K562 (cell line): Measurements from ENCODE around the gene FLT1. TPM values are rescaled to one million over a fixed set of nuclear protein-coding genes. Genes with fewer than 3 reads are reported as not detected.

ENCODE experiments used
- ATAC-seq: fragments of 200-7000 bp; cut with Tn5 transposase; 3 replicates; pipeline ENCODE4 v1.9.1; 2020; ENCODE audit warnings: moderate library complexity
- BruUV-seq: library from RNA; stranded (reverse); fragments of 400-500 nt; replicated peaks from 2 replicates; lab custom pipeline; 2021; lab: Mats Ljungman, UMichigan
- CTCF ChIA-PET: fragments of 300-600 bp; formaldehyde crosslinking; extraction: SDS; loops from one replicate; lab custom pipeline; 2021; ENCODE audit warnings: low intra/inter-chr PET ratio; lab: Yijun Ruan, JAX
- POLR2A ChIA-PET: fragments of 300-600, 350-650 bp; sonication (Branson Sonifier 250); formaldehyde crosslinking; extraction: SDS; loops from one replicate; lab custom pipeline; 2021; ENCODE audit warnings: antibody characterized with exemption, inconsistent platforms; lab: Yijun Ruan, JAX
- DNase-seq, 4 experiments: peaks; one replicate each; pipeline versions ENCODE4 v3.0.0 to v3.0.0-alpha.2; 2011 to 2018; ENCODE audit warnings: low spot score in 3 of 4, mixed read lengths in 3 of 4; ENCODE audit errors: extremely low read depth in 1 of 4
- FAIRE-seq: peaks from 2 replicates; lab custom pipeline; 2011; peaks lifted over from hg19 to GRCh38; lab: Jason Lieb, UNC
- H2AFZ ChIP-seq: 2 replicates; pipeline ENCODE4 v1.6.0; 2011; ENCODE audit warnings: low read depth, low read length, control low read depth, inconsistent platforms
- H3K27ac ChIP-seq: fragments of 200-600 bp; 3 replicates; pipeline ENCODE4 v1.8.0; 2011; ENCODE audit warnings: low read depth, mild to moderate bottlenecking, control low read depth, inconsistent platforms, low read length, moderate library complexity, mixed read lengths; ENCODE audit errors: extremely low read depth
- H3K27me3 ChIP-seq, 2 experiments: fragments of 300-600 bp in 1 of 2; 2 replicates in 1 of 2; 3 replicates in 1 of 2; pipeline versions ENCODE4 v1.6.0 to v1.8.0; 2011; ENCODE audit warnings: inconsistent platforms in 2 of 2, low read length in 2 of 2, mild to moderate bottlenecking in 1 of 2, mixed read lengths in 1 of 2, moderate library complexity in 1 of 2; ENCODE audit not compliant: control insufficient read depth in 2 of 2, insufficient read depth in 2 of 2
- H3K36me3 ChIP-seq: fragments of 300-600 bp; 3 replicates; pipeline ENCODE4 v1.8.0; 2011; ENCODE audit warnings: mild to moderate bottlenecking, low read length, inconsistent platforms; ENCODE audit not compliant: control insufficient read depth, insufficient read depth
- H3K4me1 ChIP-seq, 2 experiments: fragments of 200-600 bp in 1 of 2; replicated peaks in 1 of 2; 2 replicates in 1 of 2; 3 replicates in 1 of 2; pipeline versions ENCODE4 v1.5.1 to v1.8.0; 2011; ENCODE audit warnings: inconsistent platforms in 2 of 2, low read length in 2 of 2, mild to moderate bottlenecking in 1 of 2, mixed read lengths in 1 of 2, moderate library complexity in 1 of 2; ENCODE audit not compliant: control insufficient read depth in 2 of 2, insufficient read depth in 2 of 2
- H3K4me2 ChIP-seq: 2 replicates; pipeline ENCODE4 v1.6.1; 2011; ENCODE audit warnings: low read length, control low read depth, inconsistent platforms, mixed read lengths; ENCODE audit not compliant: insufficient read depth
- H3K4me3 ChIP-seq: fragments of 200-600 bp; sonication (generic), shearing (Covaris generic); 2 replicates; pipeline ENCODE4 v1.5.1; 2016; ENCODE audit warnings: control low read depth, inconsistent platforms
- H3K79me2 ChIP-seq: fragments of 200-600 bp; 3 replicates; pipeline ENCODE4 v1.8.0; 2011; ENCODE audit warnings: low read length, inconsistent platforms; ENCODE audit not compliant: control insufficient read depth, insufficient read depth
- H3K9ac ChIP-seq, 2 experiments: 2 replicates each; pipeline versions ENCODE4 v1.6.0 to v1.6.1; 2011; ENCODE audit warnings: low read depth in 2 of 2, low read length in 2 of 2, control low read depth in 1 of 2, inconsistent platforms in 1 of 2, mild to moderate bottlenecking in 1 of 2, mixed read lengths in 1 of 2; ENCODE audit not compliant: insufficient read depth in 1 of 2
- H3K9me1 ChIP-seq: one replicate; pipeline ENCODE4 v1.6.0; 2011; ENCODE audit warnings: inconsistent platforms, mild to moderate bottlenecking, low read length, moderate library complexity; ENCODE audit not compliant: control insufficient read depth, insufficient read depth
- H3K9me3 ChIP-seq: replicated peaks from 2 replicates; pipeline ENCODE4 v1.5.1; 2011; ENCODE audit warnings: low read depth, low read length, inconsistent platforms; ENCODE audit not compliant: control insufficient read depth, insufficient read depth
- H4K20me1 ChIP-seq: replicated peaks from 2 replicates; pipeline ENCODE4 v1.6.1; 2011; ENCODE audit warnings: low read length, inconsistent platforms, mixed read lengths; ENCODE audit not compliant: control insufficient read depth, insufficient read depth
- C11orf30 ChIP-seq: fragments of 450-650 bp; IDR thresholded peaks from 2 replicates; pipeline ENCODE4 v1.6.1; 2016; ENCODE audit warnings: low read depth, mild to moderate bottlenecking
- ESRRA ChIP-seq: fragments of 450-650 bp; IDR thresholded peaks from 2 replicates; pipeline ENCODE4 v1.6.1; 2014; ENCODE audit warnings: low read depth, mild to moderate bottlenecking, moderate library complexity, borderline replicate concordance
- ETS2 ChIP-seq: IDR thresholded peaks from 2 replicates; pipeline ENCODE4 v1.6.1; 2016; ENCODE audit warnings: borderline replicate concordance, missing genetic modification characterization, mild to moderate bottlenecking, moderate library complexity, missing compliant biosample characterization; ENCODE audit not compliant: poor library complexity, severe bottlenecking
- ETV6 ChIP-seq, 3 experiments: fragments of 150-350 bp in 1 of 3; sonication (generic) in 1 of 3; formaldehyde crosslinking in 1 of 3; IDR thresholded peaks; 2 replicates each; pipeline versions ENCODE4 v1.6.1 to v1.8.0; 2014 to 2022; ENCODE audit warnings: borderline replicate concordance in 2 of 3, low read depth in 2 of 3, antibody characterized with exemption in 1 of 3, low read length in 1 of 3, mild to moderate bottlenecking in 1 of 3, missing genetic modification reagents in 1 of 3
- FOXJ3 ChIP-seq: sonication (generic); formaldehyde crosslinking; IDR thresholded peaks from 2 replicates; pipeline ENCODE4 v1.4.0; 2020; ENCODE audit warnings: mild to moderate bottlenecking, missing genetic modification reagents
- SLC30A9 ChIP-seq: fragments of 250-450 bp; sonication (Bioruptor Pico); IDR thresholded peaks from 2 replicates; pipeline ENCODE4 v1.8.0; 2022; ENCODE audit warnings: mild to moderate bottlenecking, moderate library complexity
- ZNF785 ChIP-seq: fragments of 250-450 bp; sonication (Bioruptor Pico); IDR thresholded peaks from 2 replicates; pipeline ENCODE4 v1.4.0; 2020; ENCODE audit warnings: mild to moderate bottlenecking
- WGBS: fragments of 100-300 bp; shearing (Covaris generic); methylation state at CpG from one replicate; pipeline ENCODE4 v1.1.6; 2016; ENCODE audit warnings: low coverage, mixed read lengths; ENCODE audit not compliant: insufficient coverage; ENCODE audit errors: missing lambda C conversion rate; 5-methylcytosine and 5-hydroxymethylcytosine counted together
- in situ Hi-C: fragments of 300-500 bp; cut with MboI; formaldehyde crosslinking; loops from 4 replicates; pipeline ENCODE4 v1.15.0; 2018; ENCODE audit warnings: inconsistent platforms, mixed read lengths
- intact Hi-C: fragments of 100-400 bp; cut with micrococcal nuclease; formaldehyde crosslinking; loops from 2 replicates; pipeline ENCODE4 v1.14.2; 2022
- polyA plus RNA-seq, 8 experiments: library from polyadenylated mRNA; depleted of rRNA in 4 of 8; stranded (reverse) in 5 of 8; unstranded in 3 of 8; fragments of >200 nt; fragmentation: Nextera tagmentation in 2 of 8; fragmentation: Illumina TruSeq in 1 of 8; extraction: Ambion mirVana in 2 of 8; extraction: Trizol in 1 of 8; gene quantifications; 2 replicates each; pipeline versions ENCODE4 v1.2.1 to v1.2.3, GENCODE V29; 2011 to 2014; ENCODE audit warnings: inconsistent platforms in 1 of 8, missing spikeins in 1 of 8
- total RNA-seq, 7 experiments: library from RNA; depleted of rRNA in 6 of 7; stranded (reverse); fragments of >200 nt in 6 of 7; fragmentation: Illumina TruSeq in 2 of 7; extraction: Trizol in 2 of 7; gene quantifications; 2 replicates each; pipeline versions ENCODE4 v1.2.1 to v1.2.3, GENCODE V29; 2011 to 2021; ENCODE audit warnings: low replicate concordance in 1 of 7
- TF ChIP-seq, protein P1 (sequence below), 2 experiments: fragments of 450-650 bp in 1 of 2; sonication (generic) in 1 of 2; formaldehyde crosslinking; conservative IDR thresholded peaks; 2 replicates each; pipeline versions ENCODE4 v1.4.0 to v1.8.1; 2020 to 2022; ENCODE audit warnings: mild to moderate bottlenecking in 1 of 2, missing genetic modification reagents in 1 of 2
- TF ChIP-seq, protein P2 (sequence below): fragments of 450-650 bp; IDR thresholded peaks from 2 replicates; pipeline ENCODE4 v1.6.1; 2018; ENCODE audit warnings: mild to moderate bottlenecking, low read depth; ENCODE audit not compliant: partially characterized antibody
- TF ChIP-seq, protein P3 (sequence below): sonication (generic); formaldehyde crosslinking; IDR thresholded peaks from 2 replicates; pipeline ENCODE4 v1.8.0; 2022; ENCODE audit warnings: mild to moderate bottlenecking, missing genetic modification reagents
- TF ChIP-seq, protein P4 (sequence below): fragments of 450-650 bp; IDR thresholded peaks from 2 replicates; pipeline ENCODE4 v1.6.1; 2018; ENCODE audit not compliant: partially characterized antibody

Gene FLT1
- total and polyA plus RNA-seq, 9 of the 15 experiments (the other 6 are each of a cell fraction or from before 2014, with no cell fraction given): 0.01 to 2.0 (median 0.22) TPM

DNA sequence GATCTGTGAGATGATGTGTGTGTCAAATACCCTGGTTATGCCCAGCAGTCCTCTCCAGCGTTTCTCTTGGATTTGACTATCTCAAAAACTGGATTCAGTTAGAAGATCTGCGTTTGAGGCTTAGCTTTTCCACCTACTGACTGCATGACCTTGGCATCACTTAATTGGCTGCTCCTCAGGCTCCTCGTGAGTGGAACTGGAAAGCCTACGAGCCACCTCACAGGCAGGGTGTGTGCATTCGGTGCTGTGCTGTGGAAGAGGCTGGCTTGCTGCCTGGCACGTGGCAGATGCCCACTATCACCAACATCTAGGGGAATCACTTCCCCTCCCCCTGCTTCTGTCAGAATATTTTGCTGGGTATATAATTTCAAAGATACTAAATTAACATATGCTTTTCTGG, 25.6 kb downstream of the FLT1 start:
- ChIA-PET POLR2A (no interaction called here), CTCF (no interaction called here)
- in situ Hi-C loops: no loop called here
- TF ChIP-seq SLC30A9 (CRISPR knock-in tag) (no peak), ZNF785 (CRISPR knock-in tag) (no peak), C11orf30 (no peak), FOXJ3 (CRISPR knock-in tag) (no peak), ETS2 (tag) (no peak), ESRRA (no peak), ETV6 (IDR thresholded peaks at IDR 0.05; ENCODE audit: borderline replicate concordance in 1 of 2, low read depth in 2 of 2, low read length in 1 of 2) (no peak), ETV6 (CRISPR knock-in tag; IDR thresholded peaks at IDR 0.05; ENCODE audit: borderline replicate concordance) (no peak)
- TF ChIP-seq, protein P1, sequence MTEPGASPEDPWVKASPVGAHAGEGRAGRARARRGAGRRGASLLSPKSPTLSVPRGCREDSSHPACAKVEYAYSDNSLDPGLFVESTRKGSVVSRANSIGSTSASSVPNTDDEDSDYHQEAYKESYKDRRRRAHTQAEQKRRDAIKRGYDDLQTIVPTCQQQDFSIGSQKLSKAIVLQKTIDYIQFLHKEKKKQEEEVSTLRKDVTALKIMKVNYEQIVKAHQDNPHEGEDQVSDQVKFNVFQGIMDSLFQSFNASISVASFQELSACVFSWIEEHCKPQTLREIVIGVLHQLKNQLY (CRISPR knock-in tag; conservative IDR thresholded peaks at IDR 0.05): no peak
- TF ChIP-seq, protein P2, sequence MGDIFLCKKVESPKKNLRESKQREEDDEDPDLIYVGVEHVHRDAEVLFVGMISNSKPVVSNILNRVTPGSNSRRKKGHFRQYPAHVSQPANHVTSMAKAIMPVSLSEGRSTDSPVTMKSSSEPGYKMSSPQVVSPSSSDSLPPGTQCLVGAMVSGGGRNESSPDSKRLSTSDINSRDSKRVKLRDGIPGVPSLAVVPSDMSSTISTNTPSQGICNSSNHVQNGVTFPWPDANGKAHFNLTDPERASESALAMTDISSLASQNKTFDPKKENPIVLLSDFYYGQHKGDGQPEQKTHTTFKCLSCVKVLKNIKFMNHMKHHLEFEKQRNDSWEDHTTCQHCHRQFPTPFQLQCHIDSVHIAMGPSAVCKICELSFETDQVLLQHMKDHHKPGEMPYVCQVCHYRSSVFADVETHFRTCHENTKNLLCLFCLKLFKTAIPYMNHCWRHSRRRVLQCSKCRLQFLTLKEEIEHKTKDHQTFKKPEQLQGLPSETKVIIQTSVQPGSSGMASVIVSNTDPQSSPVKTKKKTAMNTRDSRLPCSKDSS: no peak
- TF ChIP-seq, protein P3, sequence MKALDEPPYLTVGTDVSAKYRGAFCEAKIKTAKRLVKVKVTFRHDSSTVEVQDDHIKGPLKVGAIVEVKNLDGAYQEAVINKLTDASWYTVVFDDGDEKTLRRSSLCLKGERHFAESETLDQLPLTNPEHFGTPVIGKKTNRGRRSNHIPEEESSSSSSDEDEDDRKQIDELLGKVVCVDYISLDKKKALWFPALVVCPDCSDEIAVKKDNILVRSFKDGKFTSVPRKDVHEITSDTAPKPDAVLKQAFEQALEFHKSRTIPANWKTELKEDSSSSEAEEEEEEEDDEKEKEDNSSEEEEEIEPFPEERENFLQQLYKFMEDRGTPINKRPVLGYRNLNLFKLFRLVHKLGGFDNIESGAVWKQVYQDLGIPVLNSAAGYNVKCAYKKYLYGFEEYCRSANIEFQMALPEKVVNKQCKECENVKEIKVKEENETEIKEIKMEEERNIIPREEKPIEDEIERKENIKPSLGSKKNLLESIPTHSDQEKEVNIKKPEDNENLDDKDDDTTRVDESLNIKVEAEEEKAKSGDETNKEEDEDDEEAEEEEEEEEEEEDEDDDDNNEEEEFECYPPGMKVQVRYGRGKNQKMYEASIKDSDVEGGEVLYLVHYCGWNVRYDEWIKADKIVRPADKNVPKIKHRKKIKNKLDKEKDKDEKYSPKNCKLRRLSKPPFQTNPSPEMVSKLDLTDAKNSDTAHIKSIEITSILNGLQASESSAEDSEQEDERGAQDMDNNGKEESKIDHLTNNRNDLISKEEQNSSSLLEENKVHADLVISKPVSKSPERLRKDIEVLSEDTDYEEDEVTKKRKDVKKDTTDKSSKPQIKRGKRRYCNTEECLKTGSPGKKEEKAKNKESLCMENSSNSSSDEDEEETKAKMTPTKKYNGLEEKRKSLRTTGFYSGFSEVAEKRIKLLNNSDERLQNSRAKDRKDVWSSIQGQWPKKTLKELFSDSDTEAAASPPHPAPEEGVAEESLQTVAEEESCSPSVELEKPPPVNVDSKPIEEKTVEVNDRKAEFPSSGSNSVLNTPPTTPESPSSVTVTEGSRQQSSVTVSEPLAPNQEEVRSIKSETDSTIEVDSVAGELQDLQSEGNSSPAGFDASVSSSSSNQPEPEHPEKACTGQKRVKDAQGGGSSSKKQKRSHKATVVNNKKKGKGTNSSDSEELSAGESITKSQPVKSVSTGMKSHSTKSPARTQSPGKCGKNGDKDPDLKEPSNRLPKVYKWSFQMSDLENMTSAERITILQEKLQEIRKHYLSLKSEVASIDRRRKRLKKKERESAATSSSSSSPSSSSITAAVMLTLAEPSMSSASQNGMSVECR: no peak
- TF ChIP-seq, protein P4, sequence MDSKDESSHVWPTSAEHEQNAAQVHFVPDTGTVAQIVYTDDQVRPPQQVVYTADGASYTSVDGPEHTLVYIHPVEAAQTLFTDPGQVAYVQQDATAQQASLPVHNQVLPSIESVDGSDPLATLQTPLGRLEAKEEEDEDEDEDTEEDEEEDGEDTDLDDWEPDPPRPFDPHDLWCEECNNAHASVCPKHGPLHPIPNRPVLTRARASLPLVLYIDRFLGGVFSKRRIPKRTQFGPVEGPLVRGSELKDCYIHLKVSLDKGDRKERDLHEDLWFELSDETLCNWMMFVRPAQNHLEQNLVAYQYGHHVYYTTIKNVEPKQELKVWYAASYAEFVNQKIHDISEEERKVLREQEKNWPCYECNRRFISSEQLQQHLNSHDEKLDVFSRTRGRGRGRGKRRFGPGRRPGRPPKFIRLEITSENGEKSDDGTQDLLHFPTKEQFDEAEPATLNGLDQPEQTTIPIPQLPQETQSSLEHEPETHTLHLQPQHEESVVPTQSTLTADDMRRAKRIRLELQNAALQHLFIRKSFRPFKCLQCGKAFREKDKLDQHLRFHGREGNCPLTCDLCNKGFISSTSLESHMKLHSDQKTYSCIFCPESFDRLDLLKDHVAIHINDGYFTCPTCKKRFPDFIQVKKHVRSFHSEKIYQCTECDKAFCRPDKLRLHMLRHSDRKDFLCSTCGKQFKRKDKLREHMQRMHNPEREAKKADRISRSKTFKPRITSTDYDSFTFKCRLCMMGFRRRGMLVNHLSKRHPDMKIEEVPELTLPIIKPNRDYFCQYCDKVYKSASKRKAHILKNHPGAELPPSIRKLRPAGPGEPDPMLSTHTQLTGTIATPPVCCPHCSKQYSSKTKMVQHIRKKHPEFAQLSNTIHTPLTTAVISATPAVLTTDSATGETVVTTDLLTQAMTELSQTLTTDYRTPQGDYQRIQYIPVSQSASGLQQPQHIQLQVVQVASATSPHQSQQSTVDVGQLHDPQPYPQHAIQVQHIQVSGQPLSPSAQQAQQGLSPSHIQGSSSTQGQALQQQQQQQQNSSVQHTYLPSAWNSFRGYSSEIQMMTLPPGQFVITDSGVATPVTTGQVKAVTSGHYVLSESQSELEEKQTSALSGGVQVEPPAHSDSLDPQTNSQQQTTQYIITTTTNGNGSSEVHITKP: no peak

More for the DNA sequence above, 25.6 kb downstream of the FLT1 start:
- DNase-seq (no peak), ATAC-seq (no peak), FAIRE-seq (no peak)
- no peaks in the 10 kb centered on the region; a peak in 2 of 5 replicates for H3K4me1 ChIP-seq
- no peaks in the 10 kb centered on the region for H3K9me1 ChIP-seq
- no peak overlapping the region for H3K9ac ChIP-seq
- WGBS: 7% methylated on average over 5 of the region's 6 CpGs
- no peaks in the 10 kb centered on the region for H3K79me2 ChIP-seq
- no peak overlapping the region for H3K4me2 ChIP-seq
- no peak overlapping the region for H2AFZ ChIP-seq
- BruUV-seq: no TSS peak
- no peak overlapping the region for H3K4me3 ChIP-seq
- H3K9me3 ChIP-seq: no peaks in the 10 kb centered on the region
- intact Hi-C loops: no loop called here
- no peaks in the 10 kb centered on the region for H3K27me3 ChIP-seq
- no peaks in the 10 kb centered on the region for H3K36me3 ChIP-seq
- no peak overlapping the region for H3K27ac ChIP-seq
- H4K20me1 ChIP-seq: no peaks in the 10 kb centered on the region
